Gastroesophageal sphincter (tissue), 4 donors: ENCODE results near the gene SCIMP. TPM values are rescaled to one million over a fixed set of nuclear protein-coding genes. Genes with fewer than 3 reads are reported as not detected.

ENCODE experiments used
- ATAC-seq: fragments of 150-250 bp; one replicate; pipeline ENCODE4 v1.9.1; 2016; ENCODE audit warnings: mild to moderate bottlenecking, moderate library complexity
- H3K27ac ChIP-seq, 4 donors: fragments of 200-600 bp; sonication (generic) in 3 of 4; 1 replicate in 3 of 4; 2 replicates in 1 of 4; pipeline ENCODE4 v1.5.1; 2016 to 2019
- H3K27me3 ChIP-seq: fragments of 200-600 bp; sonication (generic); one replicate; pipeline ENCODE4 v1.5.1; 2019
- H3K36me3 ChIP-seq, 2 donors: fragments of 200-600 bp; sonication (generic); one replicate each; pipeline ENCODE4 v1.5.1; 2019; ENCODE audit warnings: control low read depth in 1 of 2
- H3K4me1 ChIP-seq, 3 donors: fragments of 200-600 bp; sonication (generic); 1 replicate in 2 of 3; 2 replicates in 1 of 3; pipeline ENCODE4 v1.5.1; 2016 to 2019; ENCODE audit warnings: control low read depth in 2 of 3
- H3K4me3 ChIP-seq, 2 donors: fragments of 200-600 bp; sonication (generic); one replicate each; pipeline ENCODE4 v1.5.1; 2019; ENCODE audit warnings: mild to moderate bottlenecking in 1 of 2, moderate library complexity in 1 of 2
- H3K9me3 ChIP-seq, 3 donors: fragments of 200-600 bp; sonication (generic); one replicate each; pipeline ENCODE4 v1.5.1; 2017 to 2019; ENCODE audit warnings: control low read depth in 2 of 3
- CTCF ChIP-seq, 4 experiments: fragments of 200-600 bp in 2 of 4; fragments of 450-650 bp in 2 of 4; sonication (generic) in 1 of 4; IDR thresholded peaks; one replicate each; pipeline ENCODE4 v1.5.1; 2017 to 2019; ENCODE audit warnings: antibody characterized with exemption in 4 of 4, mild to moderate bottlenecking in 2 of 4, moderate library complexity in 2 of 4
- EP300 ChIP-seq: sonication (generic); formaldehyde crosslinking; IDR thresholded peaks from one replicate; pipeline ENCODE4 v1.6.1; 2017; ENCODE audit warnings: antibody characterized with exemption, mild to moderate bottlenecking
- POLR2A ChIP-seq, 2 donors: fragments of 450-650 bp; IDR thresholded peaks; one replicate each; pipeline ENCODE4 v1.6.1; 2017; ENCODE audit warnings: antibody characterized with exemption in 2 of 2, mild to moderate bottlenecking in 2 of 2, moderate library complexity in 1 of 2
- POLR2AphosphoS5 ChIP-seq: sonication (generic); formaldehyde crosslinking; IDR thresholded peaks from one replicate; pipeline ENCODE4 v1.6.1; 2017; ENCODE audit warnings: antibody characterized with exemption
- WGBS, 2 donors: methylation state at CpG; one replicate each; pipeline ENCODE4 v1.1.5; 2018; ENCODE audit warnings: low coverage in 1 of 2; 5-methylcytosine and 5-hydroxymethylcytosine counted together
- total RNA-seq, 4 donors: library from RNA; depleted of rRNA; stranded (reverse); fragments of >200 nt; gene quantifications; one replicate each; pipeline ENCODE4 v1.1.0, GENCODE V29; 2016

SCIMP gene
- total RNA-seq, 4 donors from 2014 or later, result 0.49 to 2.2 (median 1.9) TPM; not detected in 1

- TF ChIP-seq POLR2AphosphoS5 (no peak), EP300 (no peak), CTCF (IDR thresholded peaks at IDR 0.05) (no peak), POLR2A (IDR thresholded peaks at IDR 0.05) (no peak)
- Histone ChIP-seq H3K27ac (no peak overlapping the region), H3K9me3 (no peaks in the 10 kb centered on the region), H3K4me1 (no peaks in the 10 kb centered on the region), H3K27me3 (no peaks in the 10 kb centered on the region), H3K36me3 (peaks cover 0 to 47% of the 10 kb centered on the region in 2 donors), H3K4me3 (no peak overlapping the region)
- WGBS, 2 donors, result 91 to 100% methylated on average over 4 to 5 of the region's 5 CpGs
- no peak for ATAC-seq
These were observed 24.6 kb downstream of the SCIMP start for GRCh38 chr17:5210091-5210490.

- WGBS, 2 donors, result 75 to 85% methylated on average over 2 to 3 of the region's 3 CpGs
- Histone ChIP-seq H3K27me3 (no peaks in the 10 kb centered on the region), H3K36me3 (peaks cover 0 to 40% of the 10 kb centered on the region in 2 donors), H3K9me3 (no peaks in the 10 kb centered on the region), H3K4me3 (no peak overlapping the region), H3K4me1 (no peaks in the 10 kb centered on the region), H3K27ac (no peak overlapping the region)
- no peak for TF ChIP-seq POLR2AphosphoS5
- no peak for TF ChIP-seq CTCF (IDR thresholded peaks at IDR 0.05)
- TF ChIP-seq POLR2A (IDR thresholded peaks at IDR 0.05), result no peak
- no peak for TF ChIP-seq EP300
- ATAC-seq, result no peak
These were observed 25.3 kb downstream of the SCIMP start for GRCh38 chr17:5209396-5209795.

- ATAC-seq, result no peak
- H3K4me1 ChIP-seq, result no peaks in the 10 kb centered on the region
- 100% methylated on average over 1 of the region's 1 CpG for WGBS, 2 donors
- no peak overlapping the region for H3K4me3 ChIP-seq
- no peaks in the 10 kb centered on the region for H3K27me3 ChIP-seq
- H3K9me3 ChIP-seq, result no peaks in the 10 kb centered on the region
- TF ChIP-seq POLR2AphosphoS5, result no peak
- TF ChIP-seq EP300, result no peak
- no peak for TF ChIP-seq POLR2A (IDR thresholded peaks at IDR 0.05)
- no peak for TF ChIP-seq CTCF (IDR thresholded peaks at IDR 0.05)
- peaks cover 0 to 9% of the 10 kb centered on the region in 2 donors for H3K36me3 ChIP-seq
- H3K27ac ChIP-seq, result no peak overlapping the region
These were observed 30.8 kb downstream of the SCIMP start for GRCh38 chr17:5203908-5204294.

- H3K9me3 ChIP-seq, result no peaks in the 10 kb centered on the region
- H3K27ac ChIP-seq, result no peak overlapping the region
- peaks cover 0 to 9% of the 10 kb centered on the region in 2 donors for H3K36me3 ChIP-seq
- ATAC-seq, result no peak
- no peaks in the 10 kb centered on the region for H3K27me3 ChIP-seq
- WGBS, 2 donors, result 86 to 88% methylated on average over 6 of the region's 14 CpGs
- H3K4me1 ChIP-seq, result no peaks in the 10 kb centered on the region
- no peak for TF ChIP-seq EP300
- TF ChIP-seq POLR2AphosphoS5, result no peak
- TF ChIP-seq CTCF (IDR thresholded peaks at IDR 0.05), result no peak
- no peak for TF ChIP-seq POLR2A (IDR thresholded peaks at IDR 0.05)
- no peak overlapping the region for H3K4me3 ChIP-seq
These were observed 31.3 kb downstream of the SCIMP start for GRCh38 chr17:5203178-5203907.

- no peak for ATAC-seq
- H3K36me3 ChIP-seq, result peaks cover 0 to 9% of the 10 kb centered on the region in 2 donors
- H3K4me3 ChIP-seq, result no peak overlapping the region
- TF ChIP-seq CTCF (IDR thresholded peaks at IDR 0.05) (no peak), POLR2AphosphoS5 (no peak), POLR2A (IDR thresholded peaks at IDR 0.05) (no peak)
- H3K27ac ChIP-seq, result no peak overlapping the region
- WGBS, 2 donors, result 88 to 91% methylated on average over 8 of the region's 8 CpGs
- H3K27me3 ChIP-seq, result no peaks in the 10 kb centered on the region
- no peaks in the 10 kb centered on the region for H3K4me1 ChIP-seq
- no peaks in the 10 kb centered on the region for H3K9me3 ChIP-seq
These were observed 33.6 kb downstream of the SCIMP start for GRCh38 chr17:5201011-5201410.
